Pancreas (tissue), 10 donors: Measurements from ENCODE around the gene RADX. TPM values are rescaled to one million over a fixed set of nuclear protein-coding genes. Genes with fewer than 3 reads are reported as not detected.

Source experiments
- ATAC-seq, 4 donors: fragments of 200-7000 bp; cut with Tn5 transposase; one replicate each; pipeline versions ENCODE4 v1.8.0 to v1.9.1; 2020; ENCODE audit warnings: mild to moderate bottlenecking in 4 of 4, moderate library complexity in 4 of 4
- DNase-seq, 6 donors: peaks; one replicate each; pipeline ENCODE4 v3.0.0-alpha.2; 2020
- FAIRE-seq: peaks from 2 replicates; lab custom pipeline; 2012; peaks lifted over from hg19 to GRCh38; lab: Jason Lieb, UNC
- H3K27ac ChIP-seq, 4 donors: fragments of 200-600 bp; sonication (generic); 1 replicate in 3 of 4; 2 replicates in 1 of 4; pipeline versions ENCODE4 v1.5.0 to v1.8.0; 2020
- H3K27me3 ChIP-seq, 4 donors: fragments of 200-600 bp; one replicate each; pipeline ENCODE4 v1.8.0; 2021
- H3K36me3 ChIP-seq, 3 donors: fragments of 200-600 bp; sonication (generic) in 1 of 3; one replicate each; pipeline versions ENCODE4 v1.5.0 to v1.8.0; 2020 to 2021
- H3K4me1 ChIP-seq, 3 donors: fragments of 200-600 bp; one replicate each; pipeline ENCODE4 v1.8.0; 2021
- H3K4me3 ChIP-seq, 4 donors: fragments of 200-600 bp; sonication (generic) in 2 of 4; one replicate each; pipeline versions ENCODE4 v1.5.0 to v1.8.0; 2020 to 2021
- H3K9me3 ChIP-seq, 4 donors: fragments of 200-600 bp; one replicate each; pipeline ENCODE4 v1.8.0; 2021
- WGBS, 2 donors: extraction: QIAGEN DNeasy Blood & Tissue Kit; methylation state at CpG; one replicate each; pipeline ENCODE4 v1.1.7; 2013; 5-methylcytosine and 5-hydroxymethylcytosine counted together
- intact Hi-C, 3 donors: fragments of 100-400 bp; cut with DNase I; formaldehyde crosslinking; loops; one replicate each; pipeline versions ENCODE4 v1.11.1 to v1.14.2; 2022
- polyA plus RNA-seq, 2 donors: library from polyadenylated mRNA; stranded (reverse); fragments of 200-250 nt; gene quantifications; one replicate each; pipeline ENCODE4 v1.2.3, GENCODE V29; 2013
- total RNA-seq, 6 donors: library from RNA; stranded (reverse); fragmentation: NEBNext Ultra II Directional in 4 of 6; extraction: Animal tissue kit (Norgen Biotek cat#: 25700) in 4 of 6; gene quantifications; one replicate each; pipeline versions ENCODE4 v1.2.1 to v1.2.4, GENCODE V29; 2021 to 2023
- TF ChIP-seq, protein P1 (sequence below), 4 donors: fragments of 200-600 bp; sonication (generic) in 3 of 4; IDR thresholded peaks; one replicate each; pipeline versions ENCODE4 v1.5.0 to v1.8.0; 2021; ENCODE audit warnings: antibody characterized with exemption in 4 of 4
- donor health status: healthy with polysubstance abuse.
- donor health status: DM: no; HTN: no; CAD: no; lungs with moderate emphysema.
- donor health status: DM: no; HTN: no; CAD: no.
- donor health status: control.
- donor health status: control.
- donor health status: Bipolar disorder and iron deficiency.
- donor health status: DM: yes; HTN: yes; CAD: no.
- donor health status: DM: no; HTN: no; CAD: no.
- donor health status: DM: no; HTN: no; CAD: no.
- donor health status: DM: yes; HTN: yes; CAD: no.

Gene RADX
- total and polyA plus RNA-seq, 8 donors = 0.74 to 21.4 (median 2.0) TPM

- intact Hi-C loops = no loop called here
- H3K9me3 ChIP-seq = no peaks in the 10 kb centered on the region
- TF ChIP-seq, protein P1, sequence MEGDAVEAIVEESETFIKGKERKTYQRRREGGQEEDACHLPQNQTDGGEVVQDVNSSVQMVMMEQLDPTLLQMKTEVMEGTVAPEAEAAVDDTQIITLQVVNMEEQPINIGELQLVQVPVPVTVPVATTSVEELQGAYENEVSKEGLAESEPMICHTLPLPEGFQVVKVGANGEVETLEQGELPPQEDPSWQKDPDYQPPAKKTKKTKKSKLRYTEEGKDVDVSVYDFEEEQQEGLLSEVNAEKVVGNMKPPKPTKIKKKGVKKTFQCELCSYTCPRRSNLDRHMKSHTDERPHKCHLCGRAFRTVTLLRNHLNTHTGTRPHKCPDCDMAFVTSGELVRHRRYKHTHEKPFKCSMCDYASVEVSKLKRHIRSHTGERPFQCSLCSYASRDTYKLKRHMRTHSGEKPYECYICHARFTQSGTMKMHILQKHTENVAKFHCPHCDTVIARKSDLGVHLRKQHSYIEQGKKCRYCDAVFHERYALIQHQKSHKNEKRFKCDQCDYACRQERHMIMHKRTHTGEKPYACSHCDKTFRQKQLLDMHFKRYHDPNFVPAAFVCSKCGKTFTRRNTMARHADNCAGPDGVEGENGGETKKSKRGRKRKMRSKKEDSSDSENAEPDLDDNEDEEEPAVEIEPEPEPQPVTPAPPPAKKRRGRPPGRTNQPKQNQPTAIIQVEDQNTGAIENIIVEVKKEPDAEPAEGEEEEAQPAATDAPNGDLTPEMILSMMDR (IDR thresholded peaks at IDR 0.05) = no peak
- no peak for DNase-seq
- no peaks in the 10 kb centered on the region for H3K36me3 ChIP-seq
- no peak overlapping the region for H3K27ac ChIP-seq
- ATAC-seq = peak; percentile 24 to 66 (median 52)
- no peak for FAIRE-seq
- H3K4me1 ChIP-seq = peaks cover 0 to 3% (median 0%) of the 10 kb centered on the region in 3 donors
- 0 to 23% methylated on average over 8 of the region's 8 CpGs for WGBS, 2 donors
- peak overlapping the region in 3 of 4 donors; percentile 5 to 48 (median 36) for H3K4me3 ChIP-seq
- peaks cover 0 to 6% (median 2%) of the 10 kb centered on the region in 4 donors for H3K27me3 ChIP-seq
Measured at GRCh38 chrX:106612393-106612763, 600 bp downstream of the RADX start.

DNA sequence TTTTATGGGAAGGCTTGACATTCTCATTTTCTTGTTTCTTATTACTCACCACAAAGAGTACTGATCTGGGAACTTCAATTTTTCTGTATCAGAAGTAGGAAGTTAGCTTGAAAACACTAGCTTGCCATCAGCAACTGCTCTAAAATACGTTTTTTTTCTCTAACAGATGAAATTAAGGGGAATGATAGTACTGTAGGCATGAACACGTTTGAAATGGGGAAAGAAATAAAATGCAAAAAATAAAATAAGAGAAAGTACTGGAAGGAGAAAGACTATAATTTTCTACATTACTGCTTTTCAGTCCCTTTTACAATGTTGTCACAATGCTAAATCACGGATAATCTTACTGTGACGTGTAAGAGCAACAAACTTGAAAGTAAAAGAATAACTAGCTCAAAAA, 1.5 kb downstream of the RADX start:
- WGBS, 2 donors = 29 to 44% methylated on average over 4 of the region's 4 CpGs
- Histone ChIP-seq H3K27ac (no peak overlapping the region), H3K9me3 (no peaks in the 10 kb centered on the region), H3K27me3 (peaks cover 0 to 14% (median 0%) of the 10 kb centered on the region in 4 donors), H3K36me3 (no peaks in the 10 kb centered on the region), H3K4me3 (peak overlapping the region in 1 of 4 donors; percentile 48), H3K4me1 (peaks cover 0 to 3% (median 0%) of the 10 kb centered on the region in 3 donors)
- no peak for DNase-seq
- TF ChIP-seq, protein P1 (IDR thresholded peaks at IDR 0.05) = no peak
- ATAC-seq = no peak
- FAIRE-seq = peak; percentile 91
- intact Hi-C loops = no loop called here

- Histone ChIP-seq H3K4me1 (peaks cover 0 to 3% (median 0%) of the 10 kb centered on the region in 3 donors), H3K9me3 (no peaks in the 10 kb centered on the region), H3K4me3 (no peak overlapping the region), H3K27ac (no peak overlapping the region), H3K27me3 (peaks cover 0 to 15% (median 0%) of the 10 kb centered on the region in 4 donors), H3K36me3 (no peaks in the 10 kb centered on the region)
- intact Hi-C loops = no loop called here
- TF ChIP-seq, protein P1 (IDR thresholded peaks at IDR 0.05) = no peak
- FAIRE-seq (no peak), ATAC-seq (no peak), DNase-seq (no peak)
- WGBS, 2 donors = 69 to 85% methylated on average over 7 of the region's 7 CpGs
Measured at GRCh38 chrX:106615041-106615440, 3.3 kb downstream of the RADX start.

- TF ChIP-seq, protein P1 (IDR thresholded peaks at IDR 0.05) = peak in 1 of 4 donors; percentile 19
- no peak for DNase-seq
- Histone ChIP-seq H3K4me1 (no peaks in the 10 kb centered on the region), H3K9me3 (no peaks in the 10 kb centered on the region), H3K27me3 (peaks cover 0 to 24% (median 0%) of the 10 kb centered on the region in 4 donors), H3K4me3 (no peak overlapping the region), H3K36me3 (no peaks in the 10 kb centered on the region), H3K27ac (no peak overlapping the region)
- WGBS, 2 donors = 18 to 30% methylated on average over 3 of the region's 3 CpGs
- FAIRE-seq = peak; percentile 97
- peak in 2 of 4 donors; percentile 41 to 44 for ATAC-seq
- intact Hi-C loops = no loop called here
Measured at GRCh38 chrX:106619797-106620196, 8.0 kb downstream of the RADX start.

- no peak for ATAC-seq
- Histone ChIP-seq H3K4me3 (no peak overlapping the region), H3K36me3 (no peaks in the 10 kb centered on the region), H3K9me3 (no peaks in the 10 kb centered on the region), H3K27ac (no peak overlapping the region), H3K4me1 (no peaks in the 10 kb centered on the region), H3K27me3 (peaks cover 0 to 23% (median 0%) of the 10 kb centered on the region in 4 donors)
- FAIRE-seq = no peak
- 67 to 96% methylated on average over 2 of the region's 2 CpGs for WGBS, 2 donors
- TF ChIP-seq, protein P1 (IDR thresholded peaks at IDR 0.05) = no peak
- intact Hi-C loops = no loop called here
- no peak for DNase-seq
Measured at GRCh38 chrX:106621836-106622235, 10.1 kb downstream of the RADX start.
